HG02852 (cell line): Measurements from ENCODE around the gene MSI2.

Experiments
- ATAC-seq: cut with Tn5 transposase; IDR thresholded peaks from one replicate; pipeline ENCODE4 v1.9.1; 2021; ENCODE audit warnings: mild to moderate bottlenecking, moderate library complexity; ENCODE audit not compliant: unreplicated experiment

The MSI2 gene

GRCh38 chr17:57720386-57721035, 464.2 kb downstream of the MSI2 start:
- no peak for ATAC-seq

- ATAC-seq = no peak
Measured at GRCh38 chr17:57721967-57722703, 465.8 kb downstream of the MSI2 start.

- no peak for ATAC-seq
Measured at GRCh38 chr17:57722704-57723043, 466.4 kb downstream of the MSI2 start.

- ATAC-seq = no peak
Measured at GRCh38 chr17:57723427-57724025, 467.2 kb downstream of the MSI2 start.

GRCh38 chr17:57724026-57724728, 467.9 kb downstream of the MSI2 start:
- peak; percentile 84 for ATAC-seq

- ATAC-seq = no peak
Measured at GRCh38 chr17:57724729-57725125, 468.4 kb downstream of the MSI2 start.

- no peak for ATAC-seq
Measured at GRCh38 chr17:57726213-57726790, 470.0 kb downstream of the MSI2 start.

GRCh38 chr17:57726838-57727237, 470.5 kb downstream of the MSI2 start:
- no peak for ATAC-seq

GRCh38 chr17:57727630-57728175, 471.4 kb downstream of the MSI2 start:
- ATAC-seq = no peak

GRCh38 chr17:57730026-57730701, 473.8 kb downstream of the MSI2 start:
- no peak for ATAC-seq

- no peak for ATAC-seq
Measured at GRCh38 chr17:57732062-57732461, 475.7 kb downstream of the MSI2 start.

GRCh38 chr17:57733085-57733484, 476.8 kb downstream of the MSI2 start:
- no peak for ATAC-seq
